HG03442 (cell line): ENCODE measurements around the gene RHOU.
"Not testable (repeated sequence)": the region's sequence is repeated elsewhere in the genome, so short reads cannot be mapped to it uniquely, and the experiment has no call there.

ENCODE experiments used
- ATAC-seq: cut with Tn5 transposase; IDR thresholded peaks from one replicate; pipeline ENCODE4 v1.9.1; 2021; ENCODE audit warnings: mild to moderate bottlenecking, moderate library complexity; ENCODE audit not compliant: unreplicated experiment

The RHOU gene

DNA sequence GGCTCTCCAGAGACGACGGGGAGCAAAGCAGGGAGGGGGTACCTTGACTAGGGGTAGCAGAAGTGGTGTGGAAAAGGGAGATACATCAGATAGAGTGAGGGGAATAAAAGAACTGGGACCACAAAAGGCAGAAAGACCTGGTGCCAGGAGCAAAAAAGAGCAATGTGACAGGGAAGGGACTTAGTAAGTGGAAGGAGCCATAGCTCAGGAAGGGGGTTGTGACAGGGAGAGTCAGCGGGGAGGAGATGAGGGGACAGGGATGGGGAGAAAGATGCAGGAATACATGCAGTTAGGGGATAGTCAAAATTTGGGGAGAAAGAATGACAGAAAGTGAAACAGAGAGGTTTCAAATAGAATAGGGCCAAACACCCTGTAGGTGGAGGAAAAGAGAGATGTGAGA is 20.5 kb downstream of the RHOU start:
- no peak for ATAC-seq

- ATAC-seq, result no peak
These were observed 21.2 kb downstream of the RHOU start for GRCh38 chr1:228756457-228756856.

DNA sequence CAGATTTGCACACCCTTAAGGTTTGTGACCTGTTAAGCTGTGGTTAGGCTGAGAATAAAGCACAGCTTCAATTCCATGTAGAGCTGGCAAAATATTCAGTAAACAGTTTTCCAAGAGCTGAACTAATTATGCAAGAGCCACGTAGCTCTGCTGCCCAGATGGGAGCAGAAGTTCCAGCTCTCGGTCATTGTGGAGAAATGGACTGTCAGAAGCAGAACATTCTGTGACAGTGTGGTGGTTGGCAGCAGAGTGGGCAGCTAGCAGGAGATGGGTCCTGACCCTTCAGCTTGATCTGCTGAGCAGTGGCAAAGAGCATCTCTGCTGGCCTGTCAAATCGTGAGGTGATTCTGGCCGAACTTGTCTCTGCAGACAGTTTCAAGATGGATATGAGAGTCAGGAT is 23.2 kb downstream of the RHOU start:
- no peak for ATAC-seq

DNA sequence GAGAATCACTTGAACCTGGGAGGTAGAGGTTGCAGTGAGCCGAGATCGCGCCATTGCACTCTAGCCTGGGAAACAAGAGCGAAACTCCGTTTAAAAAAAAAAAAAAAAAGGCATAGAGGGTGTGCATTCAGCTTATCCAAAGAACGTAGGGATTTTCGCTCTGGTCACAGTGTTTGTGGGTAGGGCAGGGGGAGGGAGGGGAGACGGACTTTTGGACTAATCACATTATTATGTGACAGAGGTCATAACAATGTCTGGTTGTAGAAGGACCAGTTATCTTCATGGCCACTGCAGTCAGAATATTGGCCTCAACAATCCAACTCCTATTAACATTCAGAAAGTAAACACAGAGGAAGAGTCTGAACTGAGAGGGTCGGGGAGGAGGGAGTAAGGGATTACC is 25.7 kb downstream of the RHOU start:
- no peak for ATAC-seq

GRCh38 chr1:228763561-228763960 is 28.3 kb downstream of the RHOU start:
- ATAC-seq, result no peak

DNA sequence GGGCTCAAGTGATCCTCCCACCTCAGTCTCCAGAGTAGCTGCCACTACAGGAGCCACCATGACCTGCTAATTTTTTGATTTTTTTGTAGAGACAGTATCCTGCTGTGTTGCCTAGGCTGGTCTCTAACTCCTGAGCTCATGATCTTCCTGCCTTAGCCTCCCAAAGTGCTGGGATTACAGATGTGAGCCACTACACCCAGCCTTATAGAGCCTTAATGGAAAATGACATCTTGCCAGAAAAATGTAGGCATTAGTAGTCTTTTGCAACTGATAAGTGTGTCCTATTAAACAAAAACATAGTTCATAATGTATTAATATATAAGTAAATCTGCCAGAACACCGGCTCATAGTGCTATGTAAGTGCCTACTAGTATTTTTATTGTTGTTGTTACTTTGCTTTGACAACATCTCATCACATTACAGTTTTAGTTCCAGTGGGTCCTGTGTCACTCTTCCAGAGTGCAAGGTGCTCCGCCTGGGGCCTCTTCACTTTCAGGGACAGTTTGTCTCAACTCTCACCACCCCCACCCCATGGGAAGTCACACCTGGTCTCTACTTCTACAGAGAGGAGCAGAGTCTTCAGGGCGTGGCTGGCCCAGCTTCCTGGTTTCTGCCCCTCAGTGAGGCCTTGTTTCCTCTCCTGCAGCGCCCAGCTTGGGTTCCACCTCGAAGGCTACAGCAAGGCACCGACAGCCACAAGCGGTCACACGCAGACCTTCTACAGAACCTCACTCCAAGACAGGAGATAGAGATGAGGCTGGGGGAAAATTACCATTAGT is 30.1 kb downstream of the RHOU start:
- ATAC-seq, result no peak

DNA sequence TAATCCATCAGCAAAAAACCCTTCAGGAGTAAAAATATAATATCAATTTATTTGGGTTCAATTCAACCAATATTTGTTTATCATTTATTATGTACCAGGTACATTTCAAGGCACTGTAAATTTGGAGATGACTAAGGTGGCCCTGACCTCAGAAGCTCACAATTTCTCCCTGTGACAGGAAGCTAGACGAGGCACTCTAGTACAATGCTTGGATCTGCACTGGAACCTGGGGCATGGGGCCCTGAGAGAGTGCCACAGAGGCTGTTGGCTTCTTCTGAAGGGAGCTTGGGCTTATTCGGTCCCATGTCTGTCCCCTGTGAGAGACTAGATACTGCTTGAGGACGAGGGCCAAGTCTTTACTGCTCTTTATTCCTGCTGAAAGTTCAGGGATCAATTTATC is 31.5 kb downstream of the RHOU start:
- no peak for ATAC-seq

DNA sequence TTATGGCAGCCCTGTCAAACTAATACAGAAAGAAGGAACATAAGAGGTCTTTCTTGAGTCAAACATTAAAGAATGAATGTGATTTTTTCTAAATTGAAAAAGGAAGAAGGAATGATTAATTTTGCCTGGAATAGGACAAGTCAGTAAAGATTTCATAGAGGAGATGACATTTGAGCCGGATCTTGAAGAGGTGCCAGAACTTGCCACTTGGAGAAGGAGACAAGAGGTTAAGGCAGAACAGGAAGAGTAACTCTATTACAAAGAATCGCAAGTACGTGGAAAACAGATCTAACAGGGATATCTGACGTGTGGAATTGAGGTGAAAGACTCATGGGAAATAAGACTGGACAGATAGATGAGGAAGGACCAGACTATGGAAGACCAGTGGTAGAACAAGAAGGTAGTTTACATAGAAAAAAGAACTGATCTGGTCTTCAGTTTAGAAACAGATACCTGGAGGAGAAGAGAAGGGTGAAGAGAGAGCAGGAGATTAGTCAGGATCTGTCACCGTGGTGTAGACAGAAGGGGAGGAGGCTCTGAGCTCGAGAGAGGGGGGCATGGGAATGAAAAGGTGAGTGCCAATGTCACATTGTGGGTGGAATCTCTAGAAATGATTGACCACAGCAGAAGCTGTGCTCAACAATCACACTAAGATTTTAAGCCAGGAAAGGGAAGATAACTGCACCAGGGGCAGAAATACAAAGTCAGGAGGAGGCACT is 32.5 kb downstream of the RHOU start:
- ATAC-seq, result no peak

GRCh38 chr1:228768355-228769000 is 33.2 kb downstream of the RHOU start:
- ATAC-seq, result no peak

- no peak for ATAC-seq
These were observed 35.5 kb downstream of the RHOU start for GRCh38 chr1:228770779-228771223.

- ATAC-seq, result no peak
These were observed 37.4 kb downstream of the RHOU start for GRCh38 chr1:228772516-228773212.

- ATAC-seq, result not testable (repeated sequence)
These were observed 40.7 kb downstream of the RHOU start for GRCh38 chr1:228775946-228776345.

- no peak for ATAC-seq
These were observed 41.2 kb downstream of the RHOU start for GRCh38 chr1:228776449-228776848.

GRCh38 chr1:228777236-228777635 is 42.0 kb downstream of the RHOU start:
- no peak for ATAC-seq

DNA sequence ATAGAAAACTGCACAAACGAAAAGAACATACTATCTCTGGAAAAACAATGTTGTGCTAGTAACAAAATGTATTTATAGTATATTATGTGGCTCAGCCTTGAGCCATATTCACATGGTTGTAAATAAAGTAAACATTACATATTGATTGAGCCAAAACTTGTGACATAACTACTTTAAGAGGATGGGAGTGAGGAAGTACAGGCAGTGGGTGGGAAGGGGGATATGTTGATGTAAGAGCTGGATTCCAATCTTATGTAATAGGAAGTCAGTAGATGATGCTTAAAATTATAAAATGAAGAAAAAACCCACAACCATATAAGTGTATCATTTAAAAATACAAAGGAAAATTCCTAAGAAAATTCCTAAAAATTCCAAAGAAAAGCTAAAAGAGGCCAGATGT is 42.7 kb downstream of the RHOU start:
- no peak for ATAC-seq

GRCh38 chr1:228778466-228778865 is 43.2 kb downstream of the RHOU start:
- no peak for ATAC-seq

- ATAC-seq, result no peak
These were observed 43.7 kb downstream of the RHOU start for GRCh38 chr1:228778961-228779360.

GRCh38 chr1:228781161-228781808 is 46.0 kb downstream of the RHOU start:
- no peak for ATAC-seq

- ATAC-seq, result no peak
These were observed 46.8 kb downstream of the RHOU start for GRCh38 chr1:228781809-228782661.
